Measurements from ENCODE around the gene CUEDC2.

Gene CUEDC2

DNA sequence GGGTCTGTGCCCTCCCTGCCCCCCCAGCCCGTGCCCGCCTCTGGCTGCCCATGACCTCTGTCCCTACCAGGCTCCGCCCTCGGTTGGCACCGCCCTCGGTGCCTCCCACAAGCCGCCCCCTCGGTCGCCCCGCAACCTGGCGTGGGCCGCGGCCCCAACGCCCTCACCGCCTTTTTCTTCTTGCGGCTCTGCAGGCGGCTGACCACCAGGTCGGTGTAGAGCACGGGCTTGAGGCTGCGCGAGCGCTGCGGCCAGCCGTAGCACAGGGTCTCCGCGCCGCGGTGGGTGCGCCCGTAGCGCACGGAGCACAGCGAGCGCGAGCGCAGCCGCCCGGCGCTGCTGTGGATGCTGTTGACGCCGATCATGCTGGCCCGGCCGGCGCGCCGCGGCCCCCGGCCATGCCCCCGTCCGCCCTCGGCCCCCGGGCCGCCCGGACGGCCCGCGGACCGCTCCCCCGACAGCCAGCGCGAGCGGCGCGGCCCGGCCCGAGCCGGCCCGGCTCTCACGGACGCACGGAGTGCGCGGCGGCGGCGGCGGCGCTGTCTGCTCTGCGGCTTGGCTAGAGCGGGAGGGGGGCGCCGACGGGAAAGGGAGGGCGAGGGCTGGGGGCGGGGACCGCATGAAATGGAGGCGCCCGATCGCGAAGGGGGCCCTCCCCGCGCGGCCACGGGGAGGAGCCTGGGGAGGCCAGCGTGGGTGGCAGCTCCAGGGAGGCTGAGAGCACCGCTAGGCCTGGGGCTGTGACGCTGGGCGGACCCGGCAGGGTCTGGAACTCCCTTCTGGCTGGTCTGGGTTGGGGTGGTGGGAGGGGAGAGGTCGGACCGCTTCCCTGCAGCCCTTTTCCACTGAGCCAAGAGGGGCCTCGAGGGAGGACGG lies 23.4 kb downstream of the CUEDC2 start:
- DNase-seq, result peak; percentile 37

DNA sequence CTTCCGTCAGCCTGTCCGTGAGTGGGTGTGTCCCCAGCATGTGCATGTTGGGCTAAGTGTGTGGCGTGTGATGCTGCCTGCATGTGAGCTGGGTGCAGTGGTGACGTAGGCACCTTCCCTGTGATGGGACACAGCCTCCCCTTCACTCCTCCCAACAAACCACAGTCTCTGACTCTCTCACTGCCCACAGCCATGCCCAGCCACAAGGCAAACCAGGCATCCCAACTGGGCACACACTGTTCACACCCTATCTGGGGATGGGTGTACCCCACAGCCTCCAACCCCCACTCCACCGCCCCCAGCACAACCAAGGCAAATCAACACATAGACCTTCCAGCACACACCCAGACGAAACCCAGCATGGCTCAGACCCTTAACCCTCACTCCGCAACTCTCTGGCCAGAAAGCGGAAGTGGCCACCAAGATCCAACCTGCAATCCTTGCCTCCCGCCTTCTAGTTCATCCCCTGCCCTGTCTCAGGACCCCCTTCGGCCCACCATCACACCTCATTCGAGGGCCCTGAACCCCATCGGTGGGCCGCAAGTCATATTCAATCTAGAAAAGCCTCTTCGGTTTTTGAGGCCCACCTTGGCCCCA lies 24.1 kb downstream of the CUEDC2 start:
- peak; percentile 45 for DNase-seq

DNA sequence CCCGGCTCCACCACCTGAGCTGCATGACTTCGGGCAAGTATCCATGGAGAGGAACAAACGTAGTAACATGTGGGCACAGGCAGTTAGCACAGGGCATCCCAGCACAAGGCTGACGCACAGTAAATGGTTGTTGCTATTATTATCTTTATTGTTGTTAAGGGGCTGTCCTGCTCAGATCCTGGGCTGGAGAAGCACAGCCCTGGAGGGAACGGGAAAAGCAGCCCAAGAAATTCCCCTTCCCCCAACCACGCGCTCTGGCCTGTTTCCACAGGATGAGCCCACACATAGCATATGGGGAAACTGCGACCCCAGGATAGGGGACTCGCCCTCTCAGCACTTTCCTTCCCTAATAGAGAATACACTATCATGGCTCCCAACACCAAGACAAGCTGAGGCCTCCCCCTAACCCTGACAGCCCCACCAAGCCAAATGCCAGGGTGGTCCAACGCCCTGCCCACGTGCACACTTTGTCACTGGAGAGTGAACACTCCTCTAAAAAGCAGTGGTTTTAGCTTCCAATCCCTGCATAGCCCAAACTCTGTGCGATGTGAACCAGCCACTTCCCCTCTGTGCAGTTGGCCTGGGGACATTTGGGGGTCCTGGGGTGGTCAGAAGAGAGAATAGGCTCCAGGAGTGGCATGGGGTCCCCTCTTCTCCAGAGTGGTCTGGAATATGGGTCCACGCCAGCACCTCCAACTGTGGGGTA lies 24.8 kb downstream of the CUEDC2 start:
- DNase-seq, result peak; percentile 36

DNA sequence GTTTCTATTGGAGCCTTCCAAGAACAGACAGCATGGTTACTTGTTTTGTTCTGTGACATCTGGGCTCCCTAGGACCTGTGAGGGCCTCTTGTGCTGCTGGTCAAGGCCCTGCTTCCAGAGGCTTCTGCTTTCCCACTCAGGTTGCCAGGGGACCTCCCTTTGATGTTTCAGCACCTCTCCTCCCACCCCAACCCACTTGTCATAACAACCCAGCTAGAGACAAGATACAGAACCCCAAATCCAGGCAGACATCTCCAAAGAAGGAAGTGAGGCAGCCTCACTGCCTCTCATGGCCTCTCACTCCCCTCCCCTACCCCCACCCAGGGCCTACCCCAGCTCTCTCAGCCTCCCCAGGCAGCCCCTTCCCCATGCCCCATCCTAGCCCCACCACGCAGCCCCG lies 25.6 kb downstream of the CUEDC2 start:
- DNase-seq, result no peak

DNA sequence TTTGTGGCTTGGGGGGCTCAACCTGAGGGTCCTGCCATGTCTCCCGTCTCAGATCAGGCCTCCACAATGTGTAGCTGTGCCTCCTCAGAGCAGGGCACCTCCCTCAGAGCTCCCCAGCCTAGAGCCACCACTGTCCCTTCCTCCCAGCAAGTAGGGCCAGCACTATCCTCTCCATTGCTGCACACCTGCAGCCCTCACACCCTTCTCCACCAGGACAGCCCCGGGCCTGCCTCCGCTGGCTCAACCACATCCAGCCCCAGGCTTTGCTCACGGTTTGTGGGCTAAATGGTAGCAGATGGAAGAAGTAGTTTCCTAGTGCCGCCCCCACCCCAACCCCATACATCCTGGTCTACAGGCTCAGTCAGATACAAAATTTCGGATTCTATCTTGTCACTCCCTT lies 26.7 kb downstream of the CUEDC2 start:
- DNase-seq, result no peak

DNA sequence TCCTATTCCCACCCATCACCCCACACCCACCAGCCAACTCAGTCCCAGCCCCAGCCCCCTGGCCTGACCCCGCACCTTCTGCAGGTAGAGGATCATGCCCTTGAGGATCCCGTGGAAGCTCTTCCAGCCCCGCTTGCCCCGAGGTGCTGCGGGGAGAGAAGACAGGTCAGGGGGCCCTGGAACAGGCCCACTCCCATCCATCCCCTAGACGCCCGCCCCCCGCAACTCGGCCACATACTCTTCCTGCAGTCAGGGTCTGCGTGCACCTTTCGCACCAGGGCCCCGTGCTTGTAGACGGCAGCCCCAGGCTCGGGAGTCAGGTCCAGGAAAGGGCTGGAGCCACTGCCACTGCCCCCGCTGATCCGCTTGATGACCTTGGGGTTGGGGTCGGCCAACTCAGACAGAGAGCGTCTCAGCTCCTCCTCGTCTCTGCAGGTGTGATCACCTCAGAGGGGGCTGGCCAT lies 27.2 kb downstream of the CUEDC2 start:
- DNase-seq, result no peak

DNA sequence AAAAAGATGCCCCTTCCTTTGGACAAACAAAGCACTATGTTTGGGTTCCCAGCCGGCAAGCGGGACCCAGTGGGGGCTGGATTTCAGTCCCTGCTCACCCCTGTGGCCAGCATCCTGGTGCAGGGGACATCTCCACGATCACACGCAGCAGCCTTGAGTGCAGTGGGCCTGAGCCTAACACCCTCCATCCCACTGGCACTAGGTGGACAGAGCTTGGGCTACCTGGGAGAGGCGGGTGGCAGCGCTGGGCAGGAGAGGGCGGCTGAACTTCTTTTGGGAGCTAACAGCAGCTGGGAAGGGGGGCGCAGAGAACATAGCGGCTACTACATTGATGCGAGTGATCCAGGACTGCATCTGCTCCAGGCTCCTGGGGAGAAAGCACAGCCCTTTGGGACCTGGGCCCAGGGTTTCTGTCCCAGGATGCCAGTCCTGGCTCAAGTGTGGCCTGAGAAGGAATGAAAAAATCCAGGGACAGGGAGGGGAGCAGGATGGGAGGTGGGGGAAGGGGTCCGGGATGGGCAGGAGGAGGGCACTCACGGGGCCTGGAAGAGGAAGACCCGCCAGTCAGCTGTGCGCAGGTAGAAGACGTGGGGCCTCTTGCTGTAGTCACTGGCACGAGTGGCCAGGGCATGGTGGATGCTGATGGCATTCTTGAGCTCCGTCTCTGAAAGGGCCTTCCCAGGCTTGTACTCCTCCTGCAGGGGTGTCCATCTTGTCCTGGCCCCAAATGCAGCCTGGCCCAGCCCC lies 27.8 kb downstream of the CUEDC2 start:
- no peak for DNase-seq

DNA sequence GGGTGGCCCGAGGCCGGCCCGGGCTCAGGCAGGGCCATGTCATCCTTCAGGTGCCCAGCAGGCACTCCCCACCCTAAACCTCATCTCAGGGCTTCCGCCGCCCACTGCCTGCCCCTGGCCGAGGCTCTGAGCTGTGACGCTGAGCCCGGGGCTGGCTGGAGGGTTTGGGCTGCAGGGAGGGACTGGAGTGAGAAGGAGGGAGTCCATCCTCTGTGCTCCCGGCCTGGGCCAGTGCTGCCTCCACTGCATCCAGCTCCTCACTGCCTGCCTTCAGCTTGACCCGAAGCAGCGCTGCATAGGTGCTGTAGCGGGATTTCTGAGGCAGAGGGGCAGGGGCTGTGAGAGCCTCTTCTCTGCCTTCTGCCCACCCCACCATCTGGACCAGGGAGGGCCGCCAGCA lies 29.3 kb downstream of the CUEDC2 start:
- DNase-seq, result no peak

DNA sequence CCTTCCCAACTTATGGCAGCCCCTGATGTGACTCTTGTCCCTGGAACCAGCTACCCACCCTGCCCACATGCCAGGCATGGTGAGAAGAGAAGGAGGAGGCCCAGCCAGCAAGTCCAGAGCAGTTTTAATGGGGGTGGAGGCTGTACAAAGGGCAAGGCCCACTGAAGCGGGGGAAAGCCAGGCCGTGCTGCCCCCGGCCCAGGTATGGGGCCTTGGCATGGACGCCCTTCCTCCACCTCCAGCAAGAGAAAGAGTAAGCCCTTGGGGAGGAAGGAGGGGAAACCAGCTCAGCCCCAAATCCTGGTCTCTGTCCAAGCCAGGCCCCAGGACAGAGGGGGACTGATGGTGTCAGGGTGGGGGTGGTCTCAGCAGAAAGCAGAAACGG lies 29.9 kb downstream of the CUEDC2 start:
- DNase-seq, result no peak

DNA sequence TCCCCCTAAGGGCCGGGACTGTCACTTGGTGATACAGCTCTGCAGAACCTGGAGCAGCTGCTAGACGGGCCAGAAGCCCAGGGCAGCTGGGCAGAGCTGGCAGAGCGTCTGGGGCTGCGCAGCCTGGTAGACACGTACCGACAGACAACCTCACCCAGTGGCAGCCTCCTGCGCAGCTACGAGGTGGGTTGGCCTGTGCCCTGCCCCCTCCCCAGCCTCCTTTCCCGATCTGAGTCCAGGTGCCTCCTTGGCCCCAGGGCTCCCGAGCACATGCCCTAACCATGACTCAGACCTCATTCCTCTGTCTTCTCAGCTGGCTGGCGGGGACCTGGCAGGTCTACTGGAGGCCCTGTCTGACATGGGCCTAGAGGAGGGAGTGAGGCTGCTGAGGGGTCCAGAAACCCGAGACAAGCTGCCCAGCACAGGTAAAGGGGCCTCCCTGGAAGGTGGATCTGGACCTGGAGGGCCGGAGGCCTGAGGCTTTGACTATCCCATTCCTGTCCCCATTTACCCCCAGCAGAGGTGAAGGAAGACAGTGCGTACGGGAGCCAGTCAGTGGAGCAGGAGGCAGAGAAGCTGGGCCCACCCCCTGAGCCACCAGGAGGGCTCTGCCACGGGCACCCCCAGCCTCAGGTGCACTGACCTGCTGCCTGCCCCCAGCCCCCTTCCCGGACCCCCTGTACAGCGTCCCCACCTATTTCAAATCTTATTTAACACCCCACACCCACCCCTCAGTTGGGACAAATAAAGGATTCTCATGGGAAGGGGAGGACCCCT lies 30.5 kb downstream of the CUEDC2 start:
- DNase-seq, result no peak

DNA sequence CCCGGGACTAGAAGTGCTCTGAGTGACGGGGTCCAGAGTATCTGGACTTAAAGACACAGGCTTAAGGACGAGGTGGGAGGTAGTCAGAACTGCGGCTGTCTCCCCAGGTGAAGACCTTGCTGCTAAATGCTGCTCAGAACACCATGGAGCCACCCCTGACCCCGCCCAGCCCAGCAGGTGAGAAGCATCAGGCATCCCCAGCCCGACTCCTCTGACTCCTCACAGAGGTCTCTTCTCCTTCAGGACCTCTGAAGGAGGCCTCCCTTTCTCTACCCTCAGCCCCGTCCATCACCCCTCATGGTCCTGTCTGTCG lies 31.1 kb downstream of the CUEDC2 start:
- DNase-seq, result no peak

DNA sequence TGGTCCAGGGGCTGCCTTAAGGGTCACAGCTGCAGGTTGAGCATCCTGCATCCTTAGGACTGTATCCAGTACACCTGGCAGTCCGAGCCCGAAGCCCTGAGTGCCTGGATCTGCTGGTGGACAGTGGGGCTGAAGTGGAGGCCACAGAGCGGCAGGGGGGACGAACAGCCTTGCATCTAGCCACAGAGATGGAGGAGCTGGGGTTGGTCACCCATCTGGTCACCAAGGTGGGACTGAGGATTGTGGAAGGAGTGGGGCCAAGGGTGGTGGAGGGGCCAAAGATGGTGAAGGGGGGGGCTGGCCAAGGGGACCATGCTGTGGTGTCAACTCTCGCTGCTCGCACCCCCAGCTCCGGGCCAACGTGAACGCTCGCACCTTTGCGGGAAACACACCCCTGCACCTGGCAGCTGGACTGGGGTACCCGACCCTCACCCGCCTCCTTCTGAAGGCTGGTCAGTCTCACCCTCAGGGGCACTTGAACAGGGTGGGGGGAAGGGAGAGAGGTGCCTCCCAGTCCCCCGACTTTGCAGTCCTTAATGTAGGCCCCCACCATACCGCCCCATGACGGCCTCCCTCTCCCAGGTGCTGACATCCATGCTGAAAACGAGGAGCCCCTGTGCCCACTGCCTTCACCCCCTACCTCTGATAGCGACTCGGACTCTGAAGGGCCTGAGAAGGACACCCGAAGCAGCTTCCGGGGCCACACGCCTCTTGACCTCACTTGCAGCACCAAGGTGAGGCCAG lies 31.6 kb downstream of the CUEDC2 start:
- no peak for DNase-seq

DNA sequence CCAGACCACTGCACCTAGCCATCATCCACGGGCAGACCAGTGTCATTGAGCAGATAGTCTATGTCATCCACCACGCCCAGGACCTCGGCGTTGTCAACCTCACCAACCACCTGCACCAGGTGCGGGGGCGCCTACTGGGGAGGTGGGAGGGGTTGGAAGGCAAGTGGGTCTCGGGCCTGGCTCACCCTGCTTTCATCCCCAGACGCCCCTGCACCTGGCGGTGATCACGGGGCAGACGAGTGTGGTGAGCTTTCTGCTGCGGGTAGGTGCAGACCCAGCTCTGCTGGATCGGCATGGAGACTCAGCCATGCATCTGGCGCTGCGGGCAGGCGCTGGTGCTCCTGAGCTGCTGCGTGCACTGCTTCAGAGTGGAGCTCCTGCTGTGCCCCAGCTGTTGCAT lies 32.3 kb downstream of the CUEDC2 start:
- DNase-seq, result no peak

DNA sequence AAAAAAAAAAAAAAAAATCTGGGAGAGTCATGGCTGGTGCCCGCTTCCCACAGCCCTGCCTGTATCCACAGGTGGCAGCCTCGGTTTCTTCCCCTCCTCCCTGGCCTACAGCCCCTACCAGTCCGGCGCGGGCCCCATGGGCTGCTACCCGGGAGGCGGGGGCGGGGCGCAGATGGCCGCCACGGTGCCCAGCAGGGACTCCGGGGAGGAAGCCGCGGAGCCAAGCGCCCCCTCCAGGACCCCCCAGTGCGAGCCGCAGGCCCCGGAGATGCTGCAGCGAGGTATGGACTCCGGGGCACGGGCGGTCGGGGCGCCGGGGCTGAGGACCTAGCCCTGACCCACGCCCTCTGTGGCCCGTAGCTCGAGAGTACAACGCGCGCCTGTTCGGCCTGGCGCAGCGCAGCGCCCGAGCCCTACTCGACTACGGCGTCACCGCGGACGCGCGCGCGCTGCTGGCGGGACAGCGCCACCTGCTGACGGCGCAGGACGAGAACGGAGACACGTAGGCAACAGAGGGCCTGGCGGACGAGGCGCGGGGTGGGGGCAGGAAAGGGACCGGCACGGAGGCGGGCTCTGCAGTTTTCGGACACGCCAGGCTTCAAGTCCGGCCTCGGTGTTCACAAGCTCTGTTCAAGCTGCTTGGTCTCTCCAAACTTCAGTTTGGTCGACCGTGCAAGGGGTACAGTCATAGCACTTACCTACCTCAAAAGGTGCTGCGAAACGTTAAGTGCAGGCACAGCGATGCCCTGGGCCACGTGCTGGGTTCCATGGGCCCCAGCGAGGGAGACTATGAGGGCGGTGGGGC lies 33.0 kb downstream of the CUEDC2 start:
- peak; percentile 85 for DNase-seq

DNA sequence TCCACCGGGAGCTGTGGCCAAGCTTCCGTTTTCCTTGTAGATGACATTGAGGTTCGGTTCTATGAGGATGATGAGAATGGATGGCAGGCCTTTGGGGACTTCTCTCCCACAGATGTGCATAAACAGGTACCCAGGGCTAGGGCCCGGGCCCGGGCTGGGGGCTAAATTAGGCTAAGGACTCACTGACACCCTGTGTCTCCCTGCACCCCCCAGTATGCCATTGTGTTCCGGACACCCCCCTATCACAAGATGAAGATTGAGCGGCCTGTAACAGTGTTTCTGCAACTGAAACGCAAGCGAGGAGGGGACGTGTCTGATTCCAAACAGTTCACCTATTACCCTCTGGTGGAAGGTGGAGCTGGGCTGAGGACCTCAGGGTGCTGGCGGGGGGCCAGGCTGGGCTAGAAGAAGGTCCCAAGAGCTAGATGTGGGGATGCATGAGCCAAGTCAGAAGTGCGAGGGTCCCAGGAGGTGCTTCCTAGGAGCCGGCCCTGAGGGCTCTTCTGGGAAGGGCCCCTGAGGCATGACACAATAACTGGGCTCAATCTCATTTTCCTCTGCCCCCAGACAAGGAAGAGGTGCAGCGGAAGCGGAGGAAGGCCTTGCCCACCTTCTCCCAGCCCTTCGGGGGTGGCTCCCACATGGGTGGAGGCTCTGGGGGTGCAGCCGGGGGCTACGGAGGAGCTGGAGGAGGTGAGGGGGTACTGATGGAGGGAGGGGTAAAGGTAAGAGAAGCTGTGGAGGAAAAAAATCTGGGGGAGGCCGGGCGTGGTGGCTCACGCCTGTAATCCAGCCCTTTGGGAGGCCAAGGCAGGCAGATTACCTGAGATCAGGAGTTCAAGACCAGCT lies 34.0 kb downstream of the CUEDC2 start:
- DNase-seq, result no peak

DNA sequence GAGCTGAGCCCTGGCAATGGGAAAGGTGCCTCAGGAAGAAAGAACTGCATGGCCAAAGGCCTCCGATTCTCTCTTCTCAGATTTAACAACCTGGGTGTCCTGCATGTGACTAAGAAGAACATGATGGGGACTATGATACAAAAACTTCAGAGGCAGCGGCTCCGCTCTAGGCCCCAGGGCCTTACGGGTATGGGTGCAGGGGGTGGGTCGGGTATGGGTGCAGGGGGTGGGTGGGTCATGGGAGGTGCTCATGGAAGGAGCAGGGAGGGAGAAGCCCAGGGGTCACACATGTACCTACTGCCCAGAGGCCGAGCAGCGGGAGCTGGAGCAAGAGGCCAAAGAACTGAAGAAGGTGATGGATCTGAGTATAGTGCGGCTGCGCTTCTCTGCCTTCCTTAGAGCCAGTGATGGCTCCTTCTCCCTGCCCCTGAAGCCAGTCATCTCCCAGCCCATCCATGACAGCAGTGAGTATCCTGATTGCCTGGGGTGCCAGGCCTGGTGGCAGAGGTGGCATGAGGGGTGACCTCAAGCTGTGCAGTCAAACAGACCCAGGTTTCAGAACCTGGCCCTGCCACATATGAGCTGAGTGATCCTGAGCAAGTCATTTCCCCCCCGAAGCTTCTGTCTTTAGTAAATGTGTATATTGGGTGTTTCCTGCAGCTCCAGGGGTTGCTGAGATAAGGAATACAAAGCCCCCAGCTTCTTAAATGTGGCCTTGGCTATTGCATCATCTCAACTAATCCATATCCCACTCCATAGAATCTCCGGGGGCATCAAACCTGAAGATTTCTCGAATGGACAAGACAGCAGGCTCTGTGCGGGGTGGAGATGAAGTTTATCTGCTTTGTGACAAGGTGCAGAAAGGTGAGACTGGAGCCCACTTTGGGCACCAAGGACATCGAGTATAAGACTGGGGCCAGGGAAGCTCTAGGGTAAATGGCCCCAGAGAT lies 34.9 kb downstream of the CUEDC2 start:
- DNase-seq, result no peak

DNA sequence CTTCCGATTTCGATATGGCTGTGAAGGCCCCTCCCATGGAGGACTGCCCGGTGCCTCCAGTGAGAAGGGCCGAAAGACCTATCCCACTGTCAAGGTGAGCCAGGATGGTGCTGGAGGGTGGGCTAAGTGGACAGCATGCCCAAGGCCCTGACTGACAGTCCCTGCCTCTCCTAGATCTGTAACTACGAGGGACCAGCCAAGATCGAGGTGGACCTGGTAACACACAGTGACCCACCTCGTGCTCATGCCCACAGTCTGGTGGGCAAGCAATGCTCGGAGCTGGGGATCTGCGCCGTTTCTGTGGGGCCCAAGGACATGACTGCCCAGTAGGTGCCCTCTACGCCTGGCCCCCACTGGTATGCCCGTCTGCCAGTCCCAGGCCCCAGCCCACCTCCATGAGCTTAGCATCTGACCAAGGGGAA lies 35.6 kb downstream of the CUEDC2 start:
- DNase-seq, result no peak

DNA sequence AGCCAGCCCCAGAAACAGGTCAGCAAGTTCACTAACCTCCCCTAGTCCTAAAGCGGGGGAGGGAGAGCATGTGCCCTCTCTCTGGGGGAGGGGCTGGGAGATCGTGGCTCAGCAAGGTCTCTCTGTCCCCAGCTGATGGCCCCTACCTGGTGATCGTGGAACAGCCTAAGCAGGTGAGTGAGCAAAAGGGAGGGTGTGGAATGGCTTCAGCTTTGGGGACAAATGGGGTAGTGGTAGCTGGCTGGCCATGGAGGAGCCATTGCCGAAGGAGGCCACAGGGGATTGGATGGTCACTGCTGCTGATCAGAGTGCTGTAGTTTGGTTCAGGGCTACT lies 36.1 kb downstream of the CUEDC2 start:
- DNase-seq, result no peak

Measured in inflammatory macrophage treated with lipopolysaccharide for 4 hours (primary cell).